Measurements from ENCODE around the gene PABPN1. TPM values are rescaled to one million over a fixed set of nuclear protein-coding genes. Genes with fewer than 3 reads are reported as not detected.

The PABPN1 gene
- total and polyA plus RNA-seq, 2 of the 13 experiments (the other 11 are each of a cell fraction or from before 2014, with no cell fraction given) = 233 to 524 TPM

GRCh38 chr14:23326491-23327332 lies 5.5 kb downstream of the PABPN1 start (continued):
- TF ChIP-seq ZGPAT (CRISPR knock-in tag; IDR thresholded peaks at IDR 0.05) = peak; percentile 42; the same call in 1 of the 2 replicates
- TF ChIP-seq NCOA1 (CRISPR knock-in tag; IDR thresholded peaks at IDR 0.05) = no peak
- no peak for TF ChIP-seq HMG20B (CRISPR knock-in tag; conservative IDR thresholded peaks at IDR 0.05)
- no peak; the same call in 1 of the 2 replicates for TF ChIP-seq RXRB (CRISPR knock-in tag; IDR thresholded peaks at IDR 0.05; ENCODE audit: borderline replicate concordance)
- TF ChIP-seq ZNF724P (CRISPR knock-in tag; IDR thresholded peaks at IDR 0.05; ENCODE audit: borderline replicate concordance) = peak; percentile 69; the same call in 1 of the 2 replicates
- no peak for TF ChIP-seq ZBTB21 (CRISPR knock-in tag; IDR thresholded peaks at IDR 0.05)
- TF ChIP-seq REL (CRISPR knock-in tag; conservative IDR thresholded peaks at IDR 0.05) = no peak
- TF ChIP-seq, protein P1, sequence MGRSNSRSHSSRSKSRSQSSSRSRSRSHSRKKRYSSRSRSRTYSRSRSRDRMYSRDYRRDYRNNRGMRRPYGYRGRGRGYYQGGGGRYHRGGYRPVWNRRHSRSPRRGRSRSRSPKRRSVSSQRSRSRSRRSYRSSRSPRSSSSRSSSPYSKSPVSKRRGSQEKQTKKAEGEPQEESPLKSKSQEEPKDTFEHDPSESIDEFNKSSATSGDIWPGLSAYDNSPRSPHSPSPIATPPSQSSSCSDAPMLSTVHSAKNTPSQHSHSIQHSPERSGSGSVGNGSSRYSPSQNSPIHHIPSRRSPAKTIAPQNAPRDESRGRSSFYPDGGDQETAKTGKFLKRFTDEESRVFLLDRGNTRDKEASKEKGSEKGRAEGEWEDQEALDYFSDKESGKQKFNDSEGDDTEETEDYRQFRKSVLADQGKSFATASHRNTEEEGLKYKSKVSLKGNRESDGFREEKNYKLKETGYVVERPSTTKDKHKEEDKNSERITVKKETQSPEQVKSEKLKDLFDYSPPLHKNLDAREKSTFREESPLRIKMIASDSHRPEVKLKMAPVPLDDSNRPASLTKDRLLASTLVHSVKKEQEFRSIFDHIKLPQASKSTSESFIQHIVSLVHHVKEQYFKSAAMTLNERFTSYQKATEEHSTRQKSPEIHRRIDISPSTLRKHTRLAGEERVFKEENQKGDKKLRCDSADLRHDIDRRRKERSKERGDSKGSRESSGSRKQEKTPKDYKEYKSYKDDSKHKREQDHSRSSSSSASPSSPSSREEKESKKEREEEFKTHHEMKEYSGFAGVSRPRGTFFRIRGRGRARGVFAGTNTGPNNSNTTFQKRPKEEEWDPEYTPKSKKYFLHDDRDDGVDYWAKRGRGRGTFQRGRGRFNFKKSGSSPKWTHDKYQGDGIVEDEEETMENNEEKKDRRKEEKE (IDR thresholded peaks at IDR 0.05) = no peak
- TF ChIP-seq, protein P2, sequence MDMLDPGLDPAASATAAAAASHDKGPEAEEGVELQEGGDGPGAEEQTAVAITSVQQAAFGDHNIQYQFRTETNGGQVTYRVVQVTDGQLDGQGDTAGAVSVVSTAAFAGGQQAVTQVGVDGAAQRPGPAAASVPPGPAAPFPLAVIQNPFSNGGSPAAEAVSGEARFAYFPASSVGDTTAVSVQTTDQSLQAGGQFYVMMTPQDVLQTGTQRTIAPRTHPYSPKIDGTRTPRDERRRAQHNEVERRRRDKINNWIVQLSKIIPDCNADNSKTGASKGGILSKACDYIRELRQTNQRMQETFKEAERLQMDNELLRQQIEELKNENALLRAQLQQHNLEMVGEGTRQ (IDR thresholded peaks at IDR 0.05; ENCODE audit: low read depth, low read length) = no peak
- TF ChIP-seq, protein P2 (CRISPR knock-in tag; IDR thresholded peaks at IDR 0.05; ENCODE audit: borderline replicate concordance) = no peak
- 0 out of 2 replicates have a peak, but pooled peaks have one; percentile 8 for TF ChIP-seq GATAD1 (CRISPR knock-in tag; IDR thresholded peaks at IDR 0.05)
- TF ChIP-seq SNAPC2 (CRISPR knock-in tag; IDR thresholded peaks at IDR 0.05) = no peak
- no peak for TF ChIP-seq ZFP90 (CRISPR knock-in tag; IDR thresholded peaks at IDR 0.05; ENCODE audit: borderline replicate concordance)
- TF ChIP-seq, protein P3, sequence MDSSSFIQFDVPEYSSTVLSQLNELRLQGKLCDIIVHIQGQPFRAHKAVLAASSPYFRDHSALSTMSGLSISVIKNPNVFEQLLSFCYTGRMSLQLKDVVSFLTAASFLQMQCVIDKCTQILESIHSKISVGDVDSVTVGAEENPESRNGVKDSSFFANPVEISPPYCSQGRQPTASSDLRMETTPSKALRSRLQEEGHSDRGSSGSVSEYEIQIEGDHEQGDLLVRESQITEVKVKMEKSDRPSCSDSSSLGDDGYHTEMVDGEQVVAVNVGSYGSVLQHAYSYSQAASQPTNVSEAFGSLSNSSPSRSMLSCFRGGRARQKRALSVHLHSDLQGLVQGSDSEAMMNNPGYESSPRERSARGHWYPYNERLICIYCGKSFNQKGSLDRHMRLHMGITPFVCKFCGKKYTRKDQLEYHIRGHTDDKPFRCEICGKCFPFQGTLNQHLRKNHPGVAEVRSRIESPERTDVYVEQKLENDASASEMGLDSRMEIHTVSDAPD (CRISPR knock-in tag; IDR thresholded peaks at IDR 0.05) = no peak
- TF ChIP-seq ZIK1 (CRISPR knock-in tag; IDR thresholded peaks at IDR 0.05; ENCODE audit: borderline replicate concordance, low read depth) = no peak
- TF ChIP-seq MEIS2 (CRISPR knock-in tag; IDR thresholded peaks at IDR 0.05) = no peak
- TF ChIP-seq SIX1 (CRISPR knock-in tag; IDR thresholded peaks at IDR 0.05; ENCODE audit: borderline replicate concordance) = 0 out of 2 replicates have a peak, but pooled peaks have one; percentile 10
- TF ChIP-seq SALL1 (CRISPR knock-in tag; IDR thresholded peaks at IDR 0.05) = no peak
- no peak for TF ChIP-seq PLRG1 (conservative IDR thresholded peaks at IDR 0.05)
- TF ChIP-seq, protein P4, sequence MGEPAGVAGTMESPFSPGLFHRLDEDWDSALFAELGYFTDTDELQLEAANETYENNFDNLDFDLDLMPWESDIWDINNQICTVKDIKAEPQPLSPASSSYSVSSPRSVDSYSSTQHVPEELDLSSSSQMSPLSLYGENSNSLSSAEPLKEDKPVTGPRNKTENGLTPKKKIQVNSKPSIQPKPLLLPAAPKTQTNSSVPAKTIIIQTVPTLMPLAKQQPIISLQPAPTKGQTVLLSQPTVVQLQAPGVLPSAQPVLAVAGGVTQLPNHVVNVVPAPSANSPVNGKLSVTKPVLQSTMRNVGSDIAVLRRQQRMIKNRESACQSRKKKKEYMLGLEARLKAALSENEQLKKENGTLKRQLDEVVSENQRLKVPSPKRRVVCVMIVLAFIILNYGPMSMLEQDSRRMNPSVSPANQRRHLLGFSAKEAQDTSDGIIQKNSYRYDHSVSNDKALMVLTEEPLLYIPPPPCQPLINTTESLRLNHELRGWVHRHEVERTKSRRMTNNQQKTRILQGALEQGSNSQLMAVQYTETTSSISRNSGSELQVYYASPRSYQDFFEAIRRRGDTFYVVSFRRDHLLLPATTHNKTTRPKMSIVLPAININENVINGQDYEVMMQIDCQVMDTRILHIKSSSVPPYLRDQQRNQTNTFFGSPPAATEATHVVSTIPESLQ (CRISPR knock-in tag; conservative IDR thresholded peaks at IDR 0.05) = no peak
